Activated CD4-positive, CD25-positive, alpha-beta regulatory T cell (primary cell): ENCODE measurements around the gene ANKRD10.

Source experiments
- DNase-seq, 4 experiments: peaks; one replicate each; lab custom pipeline; 2025; lab: John Stamatoyannopoulos, UW

Gene ANKRD10

DNA sequence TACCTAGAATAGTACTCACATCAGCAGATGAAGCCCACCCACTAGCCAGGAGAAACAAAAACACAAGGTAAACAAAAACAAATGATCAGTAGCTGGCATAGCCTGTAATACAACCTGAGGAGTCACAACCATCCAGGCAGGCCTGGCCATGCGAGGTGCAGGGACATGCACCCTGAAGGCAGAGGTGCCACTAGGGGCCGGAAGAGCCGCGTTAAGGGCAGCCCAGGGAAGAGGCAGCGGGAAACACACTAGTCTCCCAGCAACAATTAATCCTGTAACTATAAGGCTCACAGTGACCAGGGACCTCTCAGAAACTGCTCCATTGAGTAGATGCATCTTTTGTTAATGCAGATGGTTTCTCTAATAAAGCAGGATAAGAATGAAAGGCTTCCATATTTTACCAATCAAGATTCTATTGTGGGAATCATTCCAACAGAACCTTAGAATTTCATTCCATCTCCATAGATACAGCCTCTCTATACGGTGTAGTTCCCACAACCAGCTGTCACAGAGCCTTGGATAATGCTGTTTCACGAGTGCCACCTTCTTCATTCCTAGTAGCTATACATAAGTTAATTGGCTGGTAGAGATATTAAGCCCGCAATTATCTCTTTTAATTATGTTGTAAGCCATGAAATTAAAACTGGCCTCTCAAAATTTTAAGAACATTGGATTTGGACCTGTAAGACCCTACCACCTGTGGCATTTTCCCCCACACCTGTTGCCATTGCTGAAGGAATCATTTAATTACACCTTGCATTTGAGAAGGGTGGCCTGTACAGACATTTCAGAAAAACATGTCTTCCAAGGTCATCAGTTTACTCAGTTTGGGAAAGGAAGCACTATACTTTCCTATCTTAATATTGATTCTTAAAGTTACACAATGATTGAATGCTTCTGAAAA lies 28.7 kb downstream of the ANKRD10 start:
- DNase-seq = no peak

DNA sequence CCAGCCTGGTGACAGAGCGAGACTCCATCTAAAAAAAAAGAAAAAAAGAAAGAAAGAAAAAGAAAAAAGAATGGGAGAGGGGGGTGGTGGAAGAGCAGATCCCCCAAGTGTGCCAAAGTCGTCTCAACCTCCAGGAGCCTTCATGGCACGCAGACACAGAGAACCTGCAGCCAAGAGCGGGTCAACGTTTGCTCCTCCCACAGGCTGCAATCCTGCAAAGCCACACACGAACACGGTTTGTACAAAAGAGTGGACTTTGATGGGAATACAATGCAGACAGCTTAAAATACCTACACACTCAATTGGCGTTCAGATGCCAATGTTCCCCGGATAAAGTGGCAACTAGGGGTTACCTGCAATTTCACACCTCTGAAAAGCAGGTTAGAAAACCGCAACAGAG lies 29.4 kb downstream of the ANKRD10 start:
- DNase-seq = no peak

DNA sequence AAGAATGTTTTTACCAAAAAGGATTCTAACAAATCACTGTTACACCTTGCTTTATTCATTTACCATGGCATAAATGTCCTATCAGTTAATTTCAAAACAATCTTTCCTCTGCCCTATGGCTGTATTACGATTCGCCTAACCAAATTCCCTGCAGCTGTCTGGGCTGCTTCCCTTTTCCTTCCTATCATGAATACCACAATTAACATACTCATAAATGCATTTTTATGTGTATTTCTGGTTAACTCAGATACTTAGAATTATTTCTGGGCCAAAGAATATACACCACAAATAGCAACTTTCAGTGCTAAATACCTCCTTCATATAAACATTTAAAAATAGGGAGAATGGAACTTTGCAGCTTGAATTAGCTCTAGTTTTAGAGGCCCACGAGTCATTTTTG lies 30.4 kb downstream of the ANKRD10 start:
- DNase-seq = no peak

DNA sequence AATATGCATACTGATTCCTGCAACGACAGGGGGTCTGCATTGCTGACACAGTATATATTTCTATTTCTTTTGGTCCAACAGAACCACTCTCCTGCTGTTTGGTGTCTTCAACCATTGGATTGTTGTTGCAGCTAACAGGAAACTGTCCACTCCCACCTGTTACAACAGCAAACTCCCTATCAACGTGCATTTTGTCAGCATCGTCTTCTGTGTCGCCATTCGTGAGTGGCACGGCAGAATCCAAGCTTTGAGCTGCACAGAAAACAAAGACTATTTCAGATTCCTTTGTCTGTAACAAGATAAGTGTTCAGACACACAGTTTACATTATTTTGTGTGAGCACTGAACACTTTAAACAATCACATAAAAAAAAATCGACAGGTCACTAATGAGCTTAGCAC lies 31.3 kb downstream of the ANKRD10 start:
- no peak for DNase-seq

DNA sequence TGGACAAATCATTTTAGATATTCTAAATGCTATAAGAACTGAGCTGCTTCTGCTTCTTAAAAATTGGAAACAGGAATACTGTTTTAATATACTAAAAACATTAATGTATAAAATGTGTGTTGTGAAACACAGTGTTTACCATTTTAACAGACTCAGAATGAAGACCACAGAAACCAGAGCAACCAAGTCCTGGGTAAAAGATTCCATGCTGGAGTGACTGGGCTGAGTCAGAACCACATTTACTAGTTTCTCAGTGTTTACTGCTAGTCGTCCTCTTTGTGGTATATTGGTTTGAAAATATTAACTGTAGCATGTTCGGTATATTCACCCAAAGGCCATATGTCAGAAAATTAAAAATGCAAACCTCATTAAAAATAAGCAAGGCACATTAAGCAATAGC lies 31.9 kb downstream of the ANKRD10 start:
- DNase-seq = no peak

DNA sequence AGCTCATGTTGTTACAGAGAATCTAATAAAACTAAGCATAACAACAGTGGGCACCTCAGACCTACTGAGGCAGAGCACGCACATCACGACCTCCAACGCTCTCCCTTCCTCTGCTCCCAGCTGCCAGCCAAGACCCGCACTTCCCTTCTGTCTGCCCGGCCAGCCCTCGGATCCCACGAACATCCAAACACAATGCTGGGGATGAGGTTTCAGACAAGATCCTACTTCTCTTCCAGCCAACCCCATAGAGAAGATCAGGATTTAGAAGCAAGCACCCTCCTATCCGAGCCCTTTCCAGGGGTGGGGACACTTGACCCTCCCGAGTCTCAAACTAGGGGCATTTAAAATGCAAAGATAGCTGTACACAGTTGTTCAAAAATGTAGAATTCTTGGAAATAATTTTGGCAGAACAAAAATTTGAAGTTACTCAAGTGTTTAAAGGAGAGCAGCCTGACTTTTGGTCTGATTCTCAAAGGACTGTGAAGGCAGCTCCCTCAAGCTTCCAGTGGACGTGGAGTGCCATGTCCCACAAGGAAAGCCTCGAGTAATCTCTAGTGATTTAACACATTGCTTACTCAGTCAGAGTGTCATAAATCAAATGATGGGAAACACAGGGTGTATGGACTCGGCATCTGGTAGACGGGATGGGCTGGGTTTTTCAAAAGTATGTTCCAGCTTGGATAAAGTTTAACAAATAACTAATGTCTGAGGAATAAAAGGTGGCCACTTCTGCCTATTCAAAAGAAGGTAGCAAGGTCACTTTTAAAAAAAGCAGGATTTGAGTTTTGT lies 32.8 kb downstream of the ANKRD10 start:
- DNase-seq = no peak

DNA sequence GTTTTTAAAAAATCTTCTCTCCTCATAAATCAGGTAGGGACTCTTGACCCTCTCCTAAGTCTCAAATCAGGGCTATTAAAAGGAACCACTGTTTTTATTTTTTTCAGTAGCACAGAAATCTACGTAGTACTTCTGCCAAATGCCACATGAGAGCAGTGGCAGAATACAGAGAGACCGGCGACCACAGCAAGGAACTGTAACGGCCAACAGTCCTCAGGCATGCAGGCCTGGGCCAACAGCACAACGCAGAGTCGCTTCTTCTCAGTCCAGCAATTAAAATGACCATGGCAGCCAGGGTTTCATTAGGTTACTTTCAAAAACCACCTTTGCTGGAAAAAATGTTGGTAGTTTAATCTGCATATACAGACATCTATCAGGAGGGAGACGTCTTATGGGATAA lies 34.2 kb downstream of the ANKRD10 start:
- DNase-seq = no peak

DNA sequence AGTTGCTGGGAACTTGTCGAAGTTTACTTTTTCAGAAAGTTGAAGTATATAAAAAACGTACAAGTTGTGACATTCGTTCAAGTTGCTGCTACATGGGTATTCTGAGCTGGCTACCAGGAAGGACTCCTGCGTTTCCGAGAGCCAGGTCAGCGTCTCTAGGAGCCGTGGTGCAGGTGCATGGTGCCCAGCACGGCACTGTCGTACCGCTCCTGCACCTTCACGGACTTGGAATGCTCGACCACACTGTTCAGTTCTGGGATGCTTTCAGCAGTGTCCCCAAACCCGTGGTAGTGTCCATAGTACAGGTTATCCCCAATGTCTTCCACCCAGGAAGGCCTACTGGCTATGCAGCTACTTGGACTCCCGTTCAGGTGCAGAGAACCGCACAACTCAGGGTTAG lies 35.4 kb downstream of the ANKRD10 start:
- DNase-seq = no peak

DNA sequence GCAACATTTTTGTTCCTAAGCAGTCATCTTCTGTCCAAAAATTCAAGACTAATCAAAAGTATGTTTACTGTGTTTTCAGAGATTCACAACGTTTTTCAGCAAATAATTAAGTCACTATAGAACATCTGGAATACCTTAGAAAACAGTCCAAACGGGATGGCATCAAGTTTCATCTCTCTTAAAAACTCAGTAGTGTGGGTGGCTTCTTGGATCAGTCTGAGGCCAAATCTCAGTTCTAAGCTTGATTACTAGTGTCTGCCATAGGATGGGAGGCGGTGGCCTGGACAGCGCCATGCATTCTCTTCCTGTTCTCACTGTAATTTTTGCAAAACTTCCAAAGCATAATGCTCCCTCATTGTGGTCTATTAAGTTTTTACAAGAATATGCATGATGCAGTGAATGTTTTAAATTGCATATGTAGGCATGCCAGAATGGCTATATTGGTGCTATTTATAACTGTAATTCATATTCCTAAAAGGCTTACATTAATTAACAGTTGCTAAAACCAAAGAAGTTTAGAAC lies 37.1 kb downstream of the ANKRD10 start:
- DNase-seq = no peak

DNA sequence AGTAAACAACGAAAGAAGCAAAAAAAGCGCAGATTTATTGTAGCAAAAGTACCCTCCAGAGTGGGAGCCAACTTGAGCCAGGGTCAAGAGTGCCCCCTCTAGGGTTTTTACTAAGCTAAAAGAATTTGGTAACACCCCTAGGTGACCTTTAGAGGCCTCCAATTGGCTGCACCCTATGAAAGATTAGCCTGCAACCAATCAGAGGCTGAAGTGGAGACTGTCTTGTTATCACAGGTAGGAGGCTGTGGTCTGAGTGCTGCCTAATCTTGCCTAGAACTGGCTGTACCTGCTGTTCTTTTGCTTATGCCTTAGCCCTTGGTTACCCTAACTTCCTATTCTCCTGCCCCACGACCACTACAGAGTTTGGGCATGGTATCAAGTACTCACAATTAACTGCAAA lies 38.3 kb downstream of the ANKRD10 start:
- no peak for DNase-seq

DNA sequence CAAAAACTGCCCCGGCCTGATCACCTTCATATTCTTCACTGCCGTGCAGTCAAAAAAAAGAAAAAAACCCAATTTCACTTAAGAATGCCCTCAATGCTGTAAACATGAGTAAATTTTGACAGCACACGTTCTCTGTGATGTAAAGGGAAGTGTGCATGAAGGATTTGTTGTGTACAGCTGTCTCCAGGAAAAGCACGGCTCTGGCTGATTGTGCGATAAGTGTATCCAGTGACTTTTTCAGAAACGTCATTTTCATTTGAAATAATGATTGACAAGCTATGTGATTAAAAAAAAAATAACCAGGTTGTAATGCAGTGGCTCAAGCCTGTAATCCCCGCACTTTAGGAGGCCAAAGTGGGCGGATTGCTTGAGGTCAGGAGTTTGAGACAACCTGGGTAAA lies 39.6 kb downstream of the ANKRD10 start:
- DNase-seq = no peak

DNA sequence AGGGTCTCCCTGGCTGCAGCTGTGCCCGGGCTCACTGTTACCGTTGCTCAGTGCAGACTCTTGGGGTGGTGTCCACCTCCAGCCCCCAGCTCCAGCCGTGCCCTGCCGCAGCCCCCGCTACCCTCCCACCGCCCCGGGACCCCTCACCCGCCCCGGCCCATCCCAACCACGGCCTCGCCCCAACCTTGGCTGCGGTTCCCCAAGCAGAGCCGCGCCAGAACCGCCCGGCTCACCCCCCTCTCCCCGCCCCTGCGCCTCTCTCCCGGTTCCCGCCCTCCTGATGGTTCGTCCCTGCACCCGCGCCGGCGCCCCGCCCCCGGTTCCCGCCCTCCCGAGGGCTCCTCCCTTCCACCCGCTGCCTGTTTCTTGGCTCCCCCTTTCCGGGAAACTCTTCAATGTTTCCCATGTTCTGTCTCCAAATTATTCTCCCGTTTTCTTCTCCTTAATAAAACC lies 40.3 kb downstream of the ANKRD10 start:
- DNase-seq = peak in 2 of 4 experiments; percentile 10 to 11

DNA sequence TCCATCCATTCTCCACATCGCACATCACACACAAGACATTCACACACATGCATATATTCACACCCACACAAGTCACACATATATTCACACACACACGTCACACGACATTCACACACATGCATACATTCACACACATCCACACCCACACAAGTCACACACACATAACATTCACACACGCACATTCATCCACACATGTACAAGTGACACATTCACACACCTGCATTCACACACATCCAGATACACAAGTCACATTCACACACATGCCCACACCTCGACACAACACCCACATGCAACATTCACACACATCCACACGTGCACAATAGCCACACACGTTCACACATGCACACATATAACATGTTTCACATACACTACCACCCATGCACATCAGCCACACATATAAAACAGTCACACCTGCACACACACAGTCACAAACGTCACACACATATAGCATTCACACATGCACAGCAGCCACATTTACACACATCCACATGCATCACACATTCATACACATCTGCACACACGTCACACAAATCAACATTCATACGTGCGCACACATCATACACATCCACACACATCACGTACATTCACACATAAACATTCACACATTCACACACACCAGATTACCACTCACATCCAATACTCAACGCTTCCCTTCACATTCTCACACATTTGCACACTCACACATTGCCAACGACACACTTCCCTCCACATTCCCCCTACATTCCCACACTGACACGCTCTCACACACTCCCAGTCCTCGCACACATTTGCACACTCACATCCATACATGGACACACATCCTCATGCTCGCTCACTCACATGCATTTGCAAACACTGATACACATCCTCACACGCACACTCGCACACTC lies 41.0 kb downstream of the ANKRD10 start:
- DNase-seq = no peak

DNA sequence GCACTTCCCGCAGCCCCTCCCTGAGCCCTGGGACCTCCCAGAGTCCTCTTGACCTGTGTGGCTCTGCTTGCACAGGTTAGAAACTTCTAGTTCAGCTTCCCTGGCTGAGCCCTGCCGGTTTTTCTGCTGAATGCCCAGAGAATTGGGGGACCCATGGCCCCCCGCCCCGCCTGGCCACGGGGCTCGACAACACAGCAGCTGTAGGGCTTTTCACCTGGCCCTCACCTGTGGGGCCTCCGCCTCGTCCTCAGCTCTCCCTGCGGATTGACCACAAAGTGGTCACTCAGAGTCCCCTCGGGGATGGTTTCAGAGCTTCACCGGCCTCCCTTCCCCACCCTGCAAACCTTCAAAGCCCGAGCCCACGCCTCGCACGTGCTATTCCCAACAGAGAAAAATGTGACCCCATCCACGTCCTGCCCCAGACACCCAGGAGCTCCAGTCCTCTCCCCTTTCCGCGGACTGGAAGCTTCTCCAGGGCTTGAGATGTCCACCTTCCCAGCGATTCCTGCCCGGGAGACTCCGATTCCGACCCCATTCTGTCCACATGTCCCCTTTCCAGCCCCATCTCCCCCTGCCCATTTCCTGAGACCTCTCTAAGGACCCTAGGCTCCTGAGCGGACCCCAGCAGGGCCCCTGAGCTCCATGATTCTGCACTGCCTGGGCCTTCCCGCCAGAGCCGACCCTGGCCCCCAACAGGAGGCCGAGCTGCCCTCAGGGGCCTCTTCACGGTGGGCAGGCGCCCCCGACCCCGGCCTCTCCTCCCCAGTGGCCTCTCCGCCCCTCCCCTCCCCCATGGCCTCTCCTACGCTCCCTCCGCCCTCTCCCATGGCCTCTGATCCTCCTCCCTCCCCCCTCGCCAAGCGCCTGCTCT lies 41.9 kb downstream of the ANKRD10 start:
- no peak for DNase-seq

DNA sequence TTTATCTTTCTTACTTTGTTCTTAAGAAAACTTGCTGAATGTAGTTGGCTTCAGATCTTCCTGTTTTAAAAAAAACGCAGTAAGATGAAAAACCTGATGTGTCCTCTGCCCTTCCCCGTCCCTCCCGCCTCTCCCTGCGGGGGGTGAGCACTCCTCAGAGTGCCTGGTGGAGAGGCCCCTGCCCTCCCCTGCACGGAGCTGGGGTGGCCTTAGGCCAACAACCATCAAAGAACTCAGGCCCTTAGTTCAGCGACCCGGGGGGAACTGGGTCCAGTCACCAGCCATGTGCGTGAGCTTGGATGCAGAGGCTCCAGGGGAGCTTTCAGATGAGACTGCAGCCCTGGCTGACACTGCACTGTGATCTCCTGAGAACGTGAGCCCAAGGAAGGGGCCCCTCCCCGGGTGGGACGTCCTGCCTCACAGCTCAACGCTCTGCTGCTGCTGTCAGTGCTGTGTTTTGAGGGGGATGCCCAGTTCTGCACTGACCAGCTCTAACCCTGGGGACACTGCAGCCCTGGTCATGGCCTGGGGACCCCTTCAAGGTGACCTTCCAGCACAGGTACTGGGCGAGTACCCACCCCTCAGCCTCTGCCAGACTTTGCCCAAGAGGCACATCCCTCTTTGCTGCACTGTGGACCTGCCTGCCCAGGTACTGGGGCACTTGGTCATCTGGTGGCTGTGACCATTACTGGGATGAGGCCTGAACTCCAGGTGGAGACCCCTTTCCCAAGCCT lies 42.7 kb downstream of the ANKRD10 start:
- DNase-seq = no peak

DNA sequence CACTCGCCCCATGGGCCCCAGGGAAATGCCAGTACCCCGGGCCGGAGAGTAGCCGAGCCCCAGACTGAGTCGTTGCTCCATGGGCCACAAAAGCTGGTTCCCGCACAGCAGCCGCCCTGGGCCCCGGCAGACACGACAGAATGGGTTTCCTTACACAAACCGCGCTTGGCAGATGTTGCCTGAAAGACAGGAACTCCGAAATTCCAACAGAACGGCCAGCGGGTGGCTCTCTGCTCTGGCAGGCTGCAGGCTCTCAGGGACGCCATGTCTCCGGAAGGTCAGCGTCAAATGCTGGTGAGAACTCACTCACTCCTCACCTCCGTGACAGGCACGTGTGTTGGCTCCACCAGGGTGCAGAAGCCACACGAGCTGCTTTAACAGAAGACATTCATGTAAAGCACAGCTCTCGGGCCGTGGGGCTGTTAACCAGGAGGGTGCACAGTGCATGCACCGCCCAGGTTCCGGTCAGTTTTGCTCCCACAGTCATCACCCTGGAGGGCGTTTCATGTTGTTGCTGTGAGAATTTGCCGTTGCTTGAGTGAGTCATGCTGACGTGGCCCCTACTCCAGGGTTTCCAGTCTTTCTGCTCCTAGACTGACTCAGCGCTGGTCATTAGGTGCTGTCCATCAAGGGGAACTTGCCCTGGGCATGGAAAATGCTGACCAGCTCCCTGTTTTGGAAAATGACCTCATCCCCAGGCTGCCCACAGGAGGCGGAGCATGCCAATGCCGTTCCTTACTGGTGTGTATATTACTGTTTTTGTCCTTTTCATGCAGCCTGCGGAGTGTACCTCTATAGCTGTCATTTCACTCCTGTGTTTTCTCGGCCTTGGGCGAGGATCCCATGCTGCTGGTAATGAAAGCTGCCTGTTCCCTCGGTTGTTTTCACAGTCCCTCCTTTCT lies 44.8 kb downstream of the ANKRD10 start:
- DNase-seq = no peak

DNA sequence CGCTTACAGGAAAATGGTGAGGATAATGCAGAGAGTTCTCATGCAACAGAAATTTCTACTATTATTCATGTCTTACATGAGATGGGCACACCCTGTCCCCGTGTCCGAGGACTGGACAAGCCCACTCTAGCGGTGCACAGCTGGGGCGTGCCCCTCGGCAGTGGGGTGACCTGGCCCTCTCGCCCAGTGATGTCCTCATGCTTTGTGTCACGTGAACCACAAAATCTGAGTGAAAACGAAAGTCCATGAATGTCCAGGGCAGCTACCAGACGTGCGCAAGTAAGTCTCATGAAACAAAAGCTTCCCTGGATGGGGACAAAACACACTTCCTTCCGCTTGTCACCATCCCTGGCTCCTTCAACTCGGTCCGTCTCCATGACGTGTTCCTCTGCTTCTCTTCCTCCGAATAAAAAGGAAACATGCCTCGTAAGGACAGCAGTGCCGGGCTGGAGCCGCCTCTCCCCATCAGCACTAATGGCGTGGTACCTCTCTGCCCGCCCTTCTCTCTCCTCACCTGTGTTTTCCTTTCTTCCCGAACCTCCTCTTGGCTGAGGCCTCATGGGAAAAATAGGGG lies 45.6 kb downstream of the ANKRD10 start:
- no peak for DNase-seq

DNA sequence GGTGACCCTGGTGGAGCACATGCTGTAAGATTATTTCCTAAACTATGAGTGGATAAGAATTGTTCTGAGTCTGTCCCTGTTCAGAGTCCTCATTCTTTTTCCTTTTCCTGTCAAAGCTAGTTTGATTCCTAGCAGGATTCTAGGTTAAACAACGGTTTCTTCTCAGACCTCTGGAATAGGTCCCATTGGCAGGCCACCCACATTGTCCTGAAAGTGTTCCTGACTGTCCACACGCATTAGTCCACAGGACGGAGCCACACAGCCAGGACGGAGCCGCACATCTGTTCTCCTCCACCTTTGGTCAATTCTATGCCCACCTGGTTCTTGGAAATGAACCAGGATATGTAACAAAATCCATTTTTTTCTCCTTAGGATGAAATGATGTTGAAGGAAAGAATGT lies 46.1 kb downstream of the ANKRD10 start:
- no peak for DNase-seq

DNA sequence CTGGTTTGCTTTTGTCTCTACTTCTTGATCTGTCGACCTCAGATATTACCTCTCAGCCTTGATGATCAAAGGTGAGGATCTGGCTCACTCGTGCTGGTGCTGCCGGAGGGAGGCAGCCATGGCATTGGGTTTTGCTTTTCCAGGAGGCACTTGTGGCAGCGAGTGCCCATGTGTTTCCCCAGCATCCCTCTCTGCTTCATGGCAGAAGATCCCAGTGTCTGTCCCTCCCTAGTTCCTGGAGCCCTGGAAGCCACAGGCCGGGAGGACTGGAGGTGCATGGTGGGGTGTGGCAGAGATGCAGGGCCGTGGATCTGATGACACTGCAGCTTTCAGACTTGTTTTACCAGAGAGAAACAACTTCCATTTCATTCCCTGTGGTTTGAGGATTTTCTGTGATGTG lies 47.5 kb downstream of the ANKRD10 start:
- no peak for DNase-seq
